Measurements from ENCODE around the gene LENG8.

The LENG8 gene

GRCh38 chr19:54427586-54427985 is 21.4 kb upstream of the LENG8 start:
- ATAC-seq = no peak
- TF ChIP-seq ZNF70 (CRISPR knock-in tag; IDR thresholded peaks at IDR 0.05) (no peak), OSR1 (CRISPR knock-in tag; IDR thresholded peaks at IDR 0.05) (no peak), PATZ1 (CRISPR knock-in tag; IDR thresholded peaks at IDR 0.05; ENCODE audit: borderline replicate concordance) (no peak), SNAI2 (CRISPR knock-in tag; IDR thresholded peaks at IDR 0.05) (no peak), BACH2 (CRISPR knock-in tag; IDR thresholded peaks at IDR 0.05; ENCODE audit: borderline replicate concordance) (no peak), CSDC2 (CRISPR knock-in tag; IDR thresholded peaks at IDR 0.05) (no peak), ARNTL (CRISPR knock-in tag; IDR thresholded peaks at IDR 0.05; ENCODE audit: borderline replicate concordance, low read depth) (no peak), GLIS3 (CRISPR knock-in tag; IDR thresholded peaks at IDR 0.05) (no peak), TOX (CRISPR knock-in tag; IDR thresholded peaks at IDR 0.05; ENCODE audit: borderline replicate concordance) (no peak), ISL1 (CRISPR knock-in tag; IDR thresholded peaks at IDR 0.05) (no peak), POU6F1 (CRISPR knock-in tag; IDR thresholded peaks at IDR 0.05; ENCODE audit: borderline replicate concordance, low read depth) (no peak), ZC3H10 (CRISPR knock-in tag; IDR thresholded peaks at IDR 0.05) (no peak), ZNF8 (CRISPR knock-in tag; IDR thresholded peaks at IDR 0.05) (no peak), RARB (CRISPR knock-in tag; IDR thresholded peaks at IDR 0.05) (no peak), PPARA (CRISPR knock-in tag; IDR thresholded peaks at IDR 0.05; ENCODE audit: borderline replicate concordance) (no peak), ZFP30 (CRISPR knock-in tag; IDR thresholded peaks at IDR 0.05) (no peak), CREB5 (CRISPR knock-in tag; IDR thresholded peaks at IDR 0.05; ENCODE audit: low read depth) (no peak)
- TF ChIP-seq, protein P1, sequence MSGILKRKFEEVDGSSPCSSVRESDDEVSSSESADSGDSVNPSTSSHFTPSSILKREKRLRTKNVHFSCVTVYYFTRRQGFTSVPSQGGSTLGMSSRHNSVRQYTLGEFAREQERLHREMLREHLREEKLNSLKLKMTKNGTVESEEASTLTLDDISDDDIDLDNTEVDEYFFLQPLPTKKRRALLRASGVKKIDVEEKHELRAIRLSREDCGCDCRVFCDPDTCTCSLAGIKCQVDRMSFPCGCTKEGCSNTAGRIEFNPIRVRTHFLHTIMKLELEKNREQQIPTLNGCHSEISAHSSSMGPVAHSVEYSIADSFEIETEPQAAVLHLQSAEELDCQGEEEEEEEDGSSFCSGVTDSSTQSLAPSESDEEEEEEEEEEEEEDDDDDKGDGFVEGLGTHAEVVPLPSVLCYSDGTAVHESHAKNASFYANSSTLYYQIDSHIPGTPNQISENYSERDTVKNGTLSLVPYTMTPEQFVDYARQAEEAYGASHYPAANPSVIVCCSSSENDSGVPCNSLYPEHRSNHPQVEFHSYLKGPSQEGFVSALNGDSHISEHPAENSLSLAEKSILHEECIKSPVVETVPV (CRISPR knock-in tag; IDR thresholded peaks at IDR 0.05) = no peak

DNA sequence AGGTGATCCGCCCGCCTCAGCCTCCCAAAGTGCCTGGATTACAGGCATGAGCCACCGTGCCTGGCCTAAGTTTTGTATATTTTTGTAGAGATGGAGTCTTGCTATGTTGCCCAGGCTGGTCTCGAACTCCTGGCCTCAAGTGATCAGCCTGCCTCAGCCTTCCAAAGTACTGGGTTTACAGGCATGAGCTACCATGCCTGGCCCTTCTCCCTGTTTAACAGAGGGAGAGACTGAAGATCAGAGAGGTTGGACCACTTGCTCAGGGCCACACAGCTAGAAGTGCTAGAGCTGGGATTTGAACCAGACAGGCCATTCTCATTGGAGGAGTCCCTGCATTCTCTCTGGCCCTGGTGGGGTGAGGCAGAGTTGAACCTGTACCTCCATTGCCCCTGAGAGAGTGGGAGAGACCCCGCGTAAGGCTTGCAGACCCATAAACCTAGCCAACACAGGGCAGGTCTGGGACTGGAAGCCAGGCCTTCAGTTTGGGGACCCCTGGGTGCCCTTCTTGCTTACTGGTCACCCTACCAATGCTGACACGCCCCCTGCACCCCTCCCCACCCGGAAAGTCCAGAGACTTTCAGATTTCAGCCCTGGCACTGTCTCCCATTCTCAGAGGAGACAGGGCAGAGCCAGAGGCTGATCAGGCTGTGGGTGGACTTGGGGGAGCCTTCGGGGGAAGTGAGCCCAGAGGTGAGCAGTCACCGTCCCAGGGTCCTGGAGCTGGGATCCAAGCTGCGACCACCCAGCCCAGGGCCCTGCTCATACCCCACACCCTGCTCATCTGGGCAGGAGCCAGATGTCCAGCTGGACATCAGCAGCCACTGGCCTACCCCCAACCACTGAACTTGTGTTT is 20.4 kb upstream of the LENG8 start:
- no peak for ATAC-seq
- TF ChIP-seq, protein P2, sequence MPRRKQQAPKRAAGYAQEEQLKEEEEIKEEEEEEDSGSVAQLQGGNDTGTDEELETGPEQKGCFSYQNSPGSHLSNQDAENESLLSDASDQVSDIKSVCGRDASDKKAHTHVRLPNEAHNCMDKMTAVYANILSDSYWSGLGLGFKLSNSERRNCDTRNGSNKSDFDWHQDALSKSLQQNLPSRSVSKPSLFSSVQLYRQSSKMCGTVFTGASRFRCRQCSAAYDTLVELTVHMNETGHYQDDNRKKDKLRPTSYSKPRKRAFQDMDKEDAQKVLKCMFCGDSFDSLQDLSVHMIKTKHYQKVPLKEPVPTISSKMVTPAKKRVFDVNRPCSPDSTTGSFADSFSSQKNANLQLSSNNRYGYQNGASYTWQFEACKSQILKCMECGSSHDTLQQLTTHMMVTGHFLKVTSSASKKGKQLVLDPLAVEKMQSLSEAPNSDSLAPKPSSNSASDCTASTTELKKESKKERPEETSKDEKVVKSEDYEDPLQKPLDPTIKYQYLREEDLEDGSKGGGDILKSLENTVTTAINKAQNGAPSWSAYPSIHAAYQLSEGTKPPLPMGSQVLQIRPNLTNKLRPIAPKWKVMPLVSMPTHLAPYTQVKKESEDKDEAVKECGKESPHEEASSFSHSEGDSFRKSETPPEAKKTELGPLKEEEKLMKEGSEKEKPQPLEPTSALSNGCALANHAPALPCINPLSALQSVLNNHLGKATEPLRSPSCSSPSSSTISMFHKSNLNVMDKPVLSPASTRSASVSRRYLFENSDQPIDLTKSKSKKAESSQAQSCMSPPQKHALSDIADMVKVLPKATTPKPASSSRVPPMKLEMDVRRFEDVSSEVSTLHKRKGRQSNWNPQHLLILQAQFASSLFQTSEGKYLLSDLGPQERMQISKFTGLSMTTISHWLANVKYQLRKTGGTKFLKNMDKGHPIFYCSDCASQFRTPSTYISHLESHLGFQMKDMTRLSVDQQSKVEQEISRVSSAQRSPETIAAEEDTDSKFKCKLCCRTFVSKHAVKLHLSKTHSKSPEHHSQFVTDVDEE (CRISPR knock-in tag; IDR thresholded peaks at IDR 0.05) = no peak
- TF ChIP-seq, protein P1 (CRISPR knock-in tag; IDR thresholded peaks at IDR 0.05) = no peak
- TF ChIP-seq PPARA (CRISPR knock-in tag; IDR thresholded peaks at IDR 0.05; ENCODE audit: borderline replicate concordance) = no peak
- no peak for TF ChIP-seq ZNF8 (CRISPR knock-in tag; IDR thresholded peaks at IDR 0.05)
- TF ChIP-seq ESRRG (CRISPR knock-in tag; IDR thresholded peaks at IDR 0.05) = no peak
- no peak for TF ChIP-seq TOX (CRISPR knock-in tag; IDR thresholded peaks at IDR 0.05; ENCODE audit: borderline replicate concordance)
- no peak for TF ChIP-seq GLIS3 (CRISPR knock-in tag; IDR thresholded peaks at IDR 0.05)
- TF ChIP-seq ISL1 (CRISPR knock-in tag; IDR thresholded peaks at IDR 0.05) = no peak
- TF ChIP-seq ZNF70 (CRISPR knock-in tag; IDR thresholded peaks at IDR 0.05) = no peak
- TF ChIP-seq ZNF565 (CRISPR knock-in tag; conservative IDR thresholded peaks at IDR 0.05; ENCODE audit: low read depth) = no peak
- no peak for TF ChIP-seq OSR1 (CRISPR knock-in tag; IDR thresholded peaks at IDR 0.05)
- TF ChIP-seq ZFP30 (CRISPR knock-in tag; IDR thresholded peaks at IDR 0.05) = no peak
